ENCODE results near the gene KL.

KL gene

DNA sequence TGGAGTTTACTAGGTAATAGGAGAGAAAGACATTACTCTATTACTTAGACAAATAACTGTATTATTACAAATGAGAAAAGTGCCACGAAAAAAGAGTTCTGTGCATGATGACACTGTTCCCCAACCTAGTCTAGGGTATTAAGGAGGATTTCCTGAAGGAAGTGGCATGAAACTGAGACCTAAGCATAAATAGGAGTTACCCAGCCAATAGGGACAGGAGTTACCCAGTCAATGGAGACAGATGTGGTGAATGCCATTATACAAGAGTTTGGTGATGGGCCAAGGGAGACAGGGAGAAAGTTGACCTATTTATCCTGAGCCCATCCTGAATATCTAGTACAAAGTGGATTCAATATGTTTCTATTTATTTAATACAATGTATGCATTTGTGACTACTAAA lies 65.4 kb downstream of the KL start:
- H3K36me3 ChIP-seq (ENCODE audit: insufficient read depth, low read length) = no peaks in the 10 kb centered on the region
- H3K4me1 ChIP-seq (ENCODE audit: insufficient read depth, low read length) = peaks cover 5% of the 10 kb centered on the region
- H2AFZ ChIP-seq (ENCODE audit: low read depth, low read length) = no peak overlapping the region
- H3K4me3 ChIP-seq (ENCODE audit: low read length) = no peak overlapping the region
- H3K9me3 ChIP-seq (ENCODE audit: low read length) = no peaks in the 10 kb centered on the region
- no peaks in the 10 kb centered on the region for H3K27me3 ChIP-seq (ENCODE audit: insufficient read depth, low read length)

DNA sequence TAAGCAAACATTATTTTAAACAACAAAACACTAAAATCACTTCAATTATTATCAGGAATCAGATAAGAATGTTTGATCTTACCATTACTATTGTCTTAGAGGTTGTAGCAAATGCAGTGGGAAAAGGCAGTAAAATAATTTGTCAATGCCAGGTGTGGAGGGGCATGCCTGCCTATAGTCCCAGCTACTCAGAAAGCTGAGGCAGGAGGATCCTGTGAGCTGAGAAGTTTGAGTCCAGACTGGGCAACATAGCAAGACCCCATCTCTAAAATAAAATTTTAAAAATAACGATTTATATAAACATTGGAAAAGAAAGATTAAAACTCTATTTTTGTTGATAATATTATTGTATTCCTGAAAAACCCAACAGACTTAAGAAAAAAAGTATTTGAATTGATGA lies 66.8 kb downstream of the KL start:
- Histone ChIP-seq H3K4me1 (ENCODE audit: insufficient read depth, low read length) (peaks cover 13% of the 10 kb centered on the region), H2AFZ (ENCODE audit: low read depth, low read length) (no peak overlapping the region), H3K9me3 (ENCODE audit: low read length) (no peaks in the 10 kb centered on the region), H3K36me3 (ENCODE audit: insufficient read depth, low read length) (no peaks in the 10 kb centered on the region), H3K4me3 (ENCODE audit: low read length) (no peak overlapping the region), H3K27me3 (ENCODE audit: insufficient read depth, low read length) (no peaks in the 10 kb centered on the region)

DNA sequence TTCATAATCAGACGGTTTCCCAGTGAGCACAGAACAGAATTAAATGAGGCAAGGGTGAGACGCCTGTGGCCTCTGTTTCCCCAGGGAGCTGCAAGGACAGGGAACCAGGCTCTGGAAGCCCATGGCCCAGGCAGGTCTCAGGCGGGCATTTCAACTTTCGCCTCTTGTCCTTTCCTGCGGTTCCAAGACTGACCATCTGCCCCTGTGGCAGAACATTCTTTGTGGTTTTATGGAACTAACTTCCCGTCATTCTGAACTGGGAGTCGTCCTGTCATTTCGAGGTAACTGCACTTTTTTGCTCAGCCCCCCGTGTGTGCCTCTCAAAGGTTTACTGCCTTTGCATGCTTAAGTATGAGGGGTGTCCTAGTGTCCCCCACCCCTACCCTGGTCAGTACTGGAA lies 70.9 kb downstream of the KL start:
- H3K4me1 ChIP-seq (ENCODE audit: insufficient read depth, low read length) = peaks cover 31% of the 10 kb centered on the region
- no peak overlapping the region for H2AFZ ChIP-seq (ENCODE audit: low read depth, low read length)
- no peaks in the 10 kb centered on the region for H3K27me3 ChIP-seq (ENCODE audit: insufficient read depth, low read length)
- H3K9me3 ChIP-seq (ENCODE audit: low read length) = no peaks in the 10 kb centered on the region
- no peak overlapping the region for H3K4me3 ChIP-seq (ENCODE audit: low read length)
- no peaks in the 10 kb centered on the region for H3K36me3 ChIP-seq (ENCODE audit: insufficient read depth, low read length)

DNA sequence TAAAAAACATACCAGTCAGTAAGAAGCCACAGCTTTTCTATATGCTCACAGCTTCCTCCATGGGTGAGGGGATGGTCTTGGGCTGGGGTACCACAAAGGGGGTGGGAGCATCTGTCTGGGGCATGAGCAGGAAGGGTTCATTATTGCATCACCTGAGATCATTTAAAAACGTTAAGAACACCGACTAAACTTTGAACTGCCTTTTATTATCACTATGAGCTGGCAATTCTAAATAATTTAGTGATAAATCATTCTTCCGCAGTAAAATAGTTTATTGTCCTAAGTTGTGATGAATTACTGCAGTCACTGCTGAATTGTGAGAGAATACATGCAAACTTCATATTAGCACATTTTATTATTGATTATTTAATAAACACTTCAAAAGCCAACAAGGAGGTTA lies 71.6 kb downstream of the KL start:
- Histone ChIP-seq H3K27me3 (ENCODE audit: insufficient read depth, low read length) (no peaks in the 10 kb centered on the region), H3K4me1 (ENCODE audit: insufficient read depth, low read length) (peaks cover 31% of the 10 kb centered on the region), H2AFZ (ENCODE audit: low read depth, low read length) (no peak overlapping the region), H3K9me3 (ENCODE audit: low read length) (no peaks in the 10 kb centered on the region), H3K4me3 (ENCODE audit: low read length) (no peak overlapping the region), H3K36me3 (ENCODE audit: insufficient read depth, low read length) (no peaks in the 10 kb centered on the region)

DNA sequence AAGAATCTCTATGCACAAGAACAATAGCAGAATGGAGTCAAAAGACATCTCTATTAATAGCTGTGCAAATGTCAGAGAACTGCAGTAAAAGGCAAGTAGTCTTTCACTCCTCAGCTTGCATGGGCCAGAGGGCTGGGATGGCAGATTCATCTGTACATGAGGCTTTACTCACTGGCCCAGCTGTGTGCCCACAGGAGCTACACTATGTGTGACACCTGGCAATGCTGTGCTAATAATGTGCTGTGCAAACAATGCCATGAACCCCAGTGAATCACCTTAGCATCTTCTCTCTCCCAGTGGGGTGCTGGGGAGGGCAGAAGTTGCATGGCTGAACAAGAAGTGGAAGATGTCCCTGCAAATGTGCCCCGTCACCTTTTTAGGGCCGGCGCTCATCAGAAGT lies 73.1 kb downstream of the KL start:
- Histone ChIP-seq H3K36me3 (ENCODE audit: insufficient read depth, low read length) (no peaks in the 10 kb centered on the region), H3K4me3 (ENCODE audit: low read length) (no peak overlapping the region), H3K4me1 (ENCODE audit: insufficient read depth, low read length) (peaks cover 31% of the 10 kb centered on the region), H2AFZ (ENCODE audit: low read depth, low read length) (no peak overlapping the region), H3K27me3 (ENCODE audit: insufficient read depth, low read length) (no peaks in the 10 kb centered on the region), H3K9me3 (ENCODE audit: low read length) (no peaks in the 10 kb centered on the region)

DNA sequence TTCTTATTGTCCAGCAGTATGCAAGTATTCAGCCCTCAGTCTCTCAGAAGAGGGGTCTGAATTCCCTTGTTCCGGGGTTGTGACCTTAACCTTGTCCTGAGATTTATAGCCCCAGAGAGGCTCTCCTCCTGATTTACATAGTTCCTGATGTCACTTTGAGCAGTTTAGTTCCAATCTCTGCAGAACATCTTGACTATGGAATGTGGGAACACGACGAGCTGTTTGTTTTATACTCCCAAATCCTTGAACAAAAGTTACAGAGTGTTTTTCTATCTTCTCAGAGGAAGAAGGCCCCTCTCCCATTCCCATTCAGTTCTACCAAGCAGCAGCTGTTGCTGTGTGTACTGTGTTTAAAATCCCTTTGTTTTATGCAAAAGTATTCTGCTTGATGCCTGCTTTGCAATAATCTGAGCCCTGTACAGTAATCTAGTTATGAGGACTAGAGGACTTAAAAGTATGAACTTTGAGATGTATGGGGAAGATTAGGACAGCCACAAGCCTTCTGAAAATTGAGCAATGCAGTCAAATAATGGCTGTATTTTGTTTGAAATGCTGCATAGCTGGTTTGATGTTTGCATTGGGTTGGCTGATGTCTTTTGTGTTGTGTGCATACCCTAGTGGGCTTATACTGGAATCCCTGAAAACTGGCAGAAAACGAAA lies 74.7 kb downstream of the KL start:
- Histone ChIP-seq H3K4me1 (ENCODE audit: insufficient read depth, low read length) (peaks cover 31% of the 10 kb centered on the region), H3K36me3 (ENCODE audit: insufficient read depth, low read length) (no peaks in the 10 kb centered on the region), H3K27me3 (ENCODE audit: insufficient read depth, low read length) (no peaks in the 10 kb centered on the region), H2AFZ (ENCODE audit: low read depth, low read length) (no peak overlapping the region), H3K4me3 (ENCODE audit: low read length) (no peak overlapping the region), H3K9me3 (ENCODE audit: low read length) (no peaks in the 10 kb centered on the region)

DNA sequence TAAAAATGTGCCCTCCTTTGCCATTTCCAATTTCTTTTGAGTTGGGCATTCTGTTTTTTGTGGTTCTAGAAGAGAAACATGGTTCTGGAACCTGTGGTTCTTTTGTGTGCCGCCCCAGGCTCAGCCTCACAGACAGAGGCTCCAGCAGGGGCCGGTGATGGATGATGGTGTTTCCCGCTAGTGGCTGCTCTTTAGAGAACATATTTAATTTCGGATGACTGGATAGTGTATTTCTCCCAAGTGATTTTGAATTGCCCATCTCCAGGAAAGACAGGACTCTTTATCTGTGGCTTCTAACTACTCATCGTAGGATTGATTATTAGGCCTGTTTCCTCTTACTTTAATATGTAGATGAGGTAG lies 75.2 kb downstream of the KL start:
- Histone ChIP-seq H3K4me1 (ENCODE audit: insufficient read depth, low read length) (peaks cover 28% of the 10 kb centered on the region), H3K9me3 (ENCODE audit: low read length) (no peaks in the 10 kb centered on the region), H3K36me3 (ENCODE audit: insufficient read depth, low read length) (no peaks in the 10 kb centered on the region), H3K27me3 (ENCODE audit: insufficient read depth, low read length) (no peaks in the 10 kb centered on the region), H3K4me3 (ENCODE audit: low read length) (no peak overlapping the region), H2AFZ (ENCODE audit: low read depth, low read length) (no peak overlapping the region)

DNA sequence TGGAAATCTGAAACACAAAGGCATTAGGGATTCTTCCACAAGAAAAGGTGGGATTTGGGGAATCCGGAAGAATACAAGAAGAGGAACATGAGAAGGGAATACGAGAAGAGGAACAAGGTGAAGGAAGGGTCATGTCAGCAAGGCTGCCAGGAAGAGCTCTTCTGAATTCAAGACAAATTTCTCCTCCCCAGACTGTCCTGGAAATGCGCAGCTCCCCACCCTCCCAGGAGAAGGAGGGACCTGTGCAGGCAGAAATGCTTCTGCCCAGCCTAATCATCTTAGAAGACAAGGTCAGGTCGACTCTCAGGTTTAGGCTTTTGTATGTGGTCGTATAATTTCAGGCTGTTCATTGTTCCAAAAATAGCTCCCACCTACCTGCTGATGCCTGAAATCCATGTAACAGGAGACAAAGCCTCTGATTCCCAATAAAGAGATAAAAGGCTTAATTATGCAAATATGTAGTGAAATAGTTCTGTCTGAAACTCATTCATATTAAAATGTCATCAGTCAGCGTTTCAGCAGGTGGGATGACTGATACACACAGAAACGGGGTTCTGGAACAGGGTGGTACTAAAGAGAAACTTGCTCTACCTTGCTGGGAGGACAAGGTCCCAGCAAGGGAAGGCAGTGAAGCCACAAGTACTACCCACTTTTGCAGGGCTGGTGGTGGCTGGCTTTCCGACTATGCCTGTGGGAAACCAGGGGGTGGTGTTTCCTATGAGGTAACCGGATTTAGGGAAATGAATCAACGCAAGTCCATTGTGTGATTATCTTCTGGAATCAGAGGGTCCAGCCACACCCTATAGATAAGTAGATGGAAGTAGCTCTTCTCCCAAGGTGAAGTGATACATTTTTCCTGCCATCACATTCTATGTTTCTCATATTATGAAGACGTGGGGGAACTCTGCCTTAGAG lies 76.1 kb downstream of the KL start:
- H3K4me1 ChIP-seq (ENCODE audit: insufficient read depth, low read length) = peaks cover 19% of the 10 kb centered on the region
- no peaks in the 10 kb centered on the region for H3K9me3 ChIP-seq (ENCODE audit: low read length)
- no peak overlapping the region for H3K4me3 ChIP-seq (ENCODE audit: low read length)
- H3K36me3 ChIP-seq (ENCODE audit: insufficient read depth, low read length) = no peaks in the 10 kb centered on the region
- H2AFZ ChIP-seq (ENCODE audit: low read depth, low read length) = no peak overlapping the region
- H3K27me3 ChIP-seq (ENCODE audit: insufficient read depth, low read length) = no peaks in the 10 kb centered on the region

DNA sequence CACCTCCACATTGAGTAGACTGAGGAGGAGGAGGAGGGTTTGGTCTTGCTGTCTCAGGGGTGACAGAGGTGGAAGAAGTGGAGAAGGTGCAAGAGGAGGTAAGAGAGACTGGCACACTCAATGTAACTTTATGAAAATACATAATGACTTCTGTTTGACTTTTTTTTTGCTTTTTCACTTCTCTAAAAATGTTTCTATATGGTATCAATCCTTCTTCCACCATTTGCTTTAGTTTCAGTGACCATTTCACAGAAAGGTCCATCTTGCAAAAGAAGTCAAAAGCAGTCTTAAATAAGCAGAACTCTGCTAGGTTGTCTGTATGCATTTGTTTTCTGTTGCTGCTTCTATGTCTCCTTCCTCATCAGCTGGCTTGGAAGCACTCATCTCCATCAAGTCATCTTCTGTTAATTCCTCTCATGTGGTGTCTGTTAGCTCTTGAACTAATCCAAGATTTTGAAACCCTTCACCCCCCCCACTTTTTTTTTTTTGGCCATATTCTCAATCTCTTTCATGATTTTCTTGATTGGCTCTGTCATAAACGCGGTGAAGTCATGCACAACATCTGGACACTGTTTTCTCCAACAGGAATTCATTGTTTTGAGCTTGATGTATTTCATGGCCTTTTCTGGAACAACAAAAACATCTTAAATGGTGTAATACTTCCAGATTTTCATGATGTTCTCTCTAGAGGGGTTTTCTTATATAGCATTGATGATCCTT lies 80.8 kb downstream of the KL start:
- Histone ChIP-seq H3K36me3 (ENCODE audit: insufficient read depth, low read length) (no peaks in the 10 kb centered on the region), H3K27me3 (ENCODE audit: insufficient read depth, low read length) (no peaks in the 10 kb centered on the region), H2AFZ (ENCODE audit: low read depth, low read length) (no peak overlapping the region), H3K9me3 (ENCODE audit: low read length) (peaks cover 2% of the 10 kb centered on the region), H3K4me3 (ENCODE audit: low read length) (no peak overlapping the region), H3K4me1 (ENCODE audit: insufficient read depth, low read length) (no peaks in the 10 kb centered on the region)

DNA sequence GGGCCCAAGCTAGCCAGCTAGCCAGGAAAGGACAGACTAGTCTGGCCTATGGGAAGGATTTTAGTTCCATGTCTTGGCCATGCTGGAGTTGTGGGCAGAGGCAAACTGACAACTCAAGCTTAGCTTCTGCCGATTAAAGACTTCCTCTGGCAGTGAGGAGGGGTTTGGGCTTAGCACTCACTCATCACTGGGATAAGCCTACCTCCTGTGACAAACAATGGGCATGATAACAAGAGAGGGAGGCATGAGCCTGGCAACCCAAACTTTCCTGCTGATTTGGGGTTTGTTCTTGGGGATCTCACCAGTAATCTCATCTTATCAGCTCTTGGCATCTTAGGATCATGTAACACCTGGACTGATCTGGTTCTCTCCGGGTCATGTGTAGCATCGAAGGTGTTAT lies 83.6 kb downstream of the KL start:
- no peaks in the 10 kb centered on the region for H3K36me3 ChIP-seq (ENCODE audit: insufficient read depth, low read length)
- peaks cover 2% of the 10 kb centered on the region for H3K9me3 ChIP-seq (ENCODE audit: low read length)
- H2AFZ ChIP-seq (ENCODE audit: low read depth, low read length) = no peak overlapping the region
- no peaks in the 10 kb centered on the region for H3K4me1 ChIP-seq (ENCODE audit: insufficient read depth, low read length)
- no peaks in the 10 kb centered on the region for H3K27me3 ChIP-seq (ENCODE audit: insufficient read depth, low read length)
- no peak overlapping the region for H3K4me3 ChIP-seq (ENCODE audit: low read length)

DNA sequence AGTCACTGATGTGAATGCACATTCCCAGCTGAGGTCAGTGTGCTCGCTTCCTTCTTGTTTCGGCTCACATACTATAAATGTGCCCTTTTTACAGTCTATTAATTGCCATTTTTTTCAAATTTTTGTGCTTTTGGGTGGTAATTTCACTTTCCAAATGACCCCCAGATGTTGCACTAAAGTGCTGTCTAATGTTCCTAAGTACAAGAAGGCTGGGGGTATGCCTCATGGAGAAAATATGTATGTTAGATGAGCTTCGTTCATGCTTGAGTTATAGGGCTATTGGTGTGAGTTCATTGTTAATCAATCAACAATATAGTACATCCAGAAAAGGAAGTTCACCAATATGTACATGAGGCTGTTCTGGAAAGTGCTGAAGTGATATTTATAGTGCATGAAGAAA lies 84.7 kb downstream of the KL start:
- Histone ChIP-seq H3K4me1 (ENCODE audit: insufficient read depth, low read length) (no peaks in the 10 kb centered on the region), H3K4me3 (ENCODE audit: low read length) (no peak overlapping the region), H2AFZ (ENCODE audit: low read depth, low read length) (no peak overlapping the region), H3K27me3 (ENCODE audit: insufficient read depth, low read length) (no peaks in the 10 kb centered on the region), H3K36me3 (ENCODE audit: insufficient read depth, low read length) (no peaks in the 10 kb centered on the region), H3K9me3 (ENCODE audit: low read length) (peaks cover 2% of the 10 kb centered on the region)

DNA sequence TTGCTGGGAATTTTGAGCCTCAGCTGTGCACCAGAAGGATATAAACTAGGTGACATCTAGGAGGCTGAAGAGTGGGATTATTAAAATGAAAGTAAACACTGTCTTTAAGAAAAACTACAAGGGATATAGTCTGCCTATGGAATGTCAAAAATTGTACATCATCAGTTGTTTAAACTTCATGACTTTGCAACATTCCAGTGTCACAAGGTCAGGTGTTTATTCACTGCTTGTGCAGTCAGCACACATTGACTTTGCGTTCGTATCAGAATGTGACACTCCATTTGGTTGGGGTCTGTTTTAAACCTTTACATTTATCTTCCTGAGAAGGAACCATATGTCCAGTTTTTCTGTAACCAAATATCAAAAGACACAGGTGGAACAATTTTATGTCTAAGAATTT lies 85.6 kb downstream of the KL start:
- H3K27me3 ChIP-seq (ENCODE audit: insufficient read depth, low read length) = no peaks in the 10 kb centered on the region
- H2AFZ ChIP-seq (ENCODE audit: low read depth, low read length) = no peak overlapping the region
- no peak overlapping the region for H3K4me3 ChIP-seq (ENCODE audit: low read length)
- H3K36me3 ChIP-seq (ENCODE audit: insufficient read depth, low read length) = no peaks in the 10 kb centered on the region
- H3K4me1 ChIP-seq (ENCODE audit: insufficient read depth, low read length) = no peaks in the 10 kb centered on the region
- peaks cover 2% of the 10 kb centered on the region for H3K9me3 ChIP-seq (ENCODE audit: low read length)

DNA sequence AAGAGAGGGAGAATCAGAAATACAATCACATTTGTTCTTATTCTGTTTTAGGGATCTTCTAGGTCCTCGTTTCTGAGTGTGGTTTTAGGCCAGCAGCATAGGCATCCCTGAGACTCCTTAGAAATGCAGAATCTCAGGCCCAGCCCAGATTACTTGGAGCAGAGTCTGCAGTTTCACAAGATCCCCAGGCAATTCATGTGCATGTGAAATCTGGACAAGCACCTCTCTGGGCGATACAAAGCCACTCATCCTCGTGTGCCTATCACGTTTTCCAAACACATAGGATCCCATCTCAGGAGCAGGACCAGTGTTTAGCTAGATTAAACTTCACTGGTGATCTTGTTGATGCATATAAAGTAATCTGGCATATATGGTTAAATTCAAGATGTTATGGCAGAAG lies 87.2 kb downstream of the KL start:
- no peaks in the 10 kb centered on the region for H3K4me1 ChIP-seq (ENCODE audit: insufficient read depth, low read length)

More for the DNA sequence above, 87.2 kb downstream of the KL start:
- Histone ChIP-seq H3K9me3 (ENCODE audit: low read length) (peaks cover 1% of the 10 kb centered on the region), H2AFZ (ENCODE audit: low read depth, low read length) (no peak overlapping the region), H3K27me3 (ENCODE audit: insufficient read depth, low read length) (no peaks in the 10 kb centered on the region), H3K4me3 (ENCODE audit: low read length) (no peak overlapping the region), H3K36me3 (ENCODE audit: insufficient read depth, low read length) (no peaks in the 10 kb centered on the region)
